GM21423 (cell line): ENCODE measurements around the gene AVPI1.
"Not testable (repeated sequence)": the region's sequence is repeated elsewhere in the genome, so short reads cannot be mapped to it uniquely, and the experiment has no call there.

Source experiments
- ATAC-seq: cut with Tn5 transposase; IDR thresholded peaks from one replicate; pipeline ENCODE4 v1.9.1; 2021; ENCODE audit warnings: mild to moderate bottlenecking, moderate library complexity; ENCODE audit not compliant: unreplicated experiment

The AVPI1 gene

DNA sequence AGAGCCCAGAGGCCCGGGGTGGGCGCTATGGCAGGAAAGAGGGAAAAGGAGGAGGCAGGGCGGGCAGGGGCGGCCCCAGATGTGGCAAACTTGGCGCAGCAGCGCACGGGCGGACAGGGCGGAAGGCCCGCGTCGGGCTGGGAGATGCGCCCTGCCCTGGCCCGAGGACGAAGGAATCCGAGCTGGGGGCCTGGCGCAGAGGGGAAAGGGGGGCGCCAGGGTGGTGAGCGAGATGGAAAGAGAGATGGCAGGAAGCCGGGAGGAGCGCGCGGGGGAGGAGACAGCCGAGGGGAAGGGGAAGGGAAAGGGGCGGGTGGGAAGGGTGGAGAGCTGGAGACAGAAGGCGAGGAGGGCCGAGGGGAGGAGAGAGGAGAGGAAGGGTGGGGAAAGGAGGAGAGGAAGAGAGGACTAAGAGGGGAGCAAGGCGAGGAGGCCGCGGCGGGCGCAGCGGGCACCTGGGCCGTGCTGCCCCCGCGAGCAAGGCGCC is 26.3 kb upstream of the AVPI1 start, which contains the start of gene MARVELD1:
Gene MARVELD1, plus strand, starts transcription at position 392 of the 487 bp plus-strand sequence. CDS start 147 bp downstream, outside the sequence.
- no peak for ATAC-seq

DNA sequence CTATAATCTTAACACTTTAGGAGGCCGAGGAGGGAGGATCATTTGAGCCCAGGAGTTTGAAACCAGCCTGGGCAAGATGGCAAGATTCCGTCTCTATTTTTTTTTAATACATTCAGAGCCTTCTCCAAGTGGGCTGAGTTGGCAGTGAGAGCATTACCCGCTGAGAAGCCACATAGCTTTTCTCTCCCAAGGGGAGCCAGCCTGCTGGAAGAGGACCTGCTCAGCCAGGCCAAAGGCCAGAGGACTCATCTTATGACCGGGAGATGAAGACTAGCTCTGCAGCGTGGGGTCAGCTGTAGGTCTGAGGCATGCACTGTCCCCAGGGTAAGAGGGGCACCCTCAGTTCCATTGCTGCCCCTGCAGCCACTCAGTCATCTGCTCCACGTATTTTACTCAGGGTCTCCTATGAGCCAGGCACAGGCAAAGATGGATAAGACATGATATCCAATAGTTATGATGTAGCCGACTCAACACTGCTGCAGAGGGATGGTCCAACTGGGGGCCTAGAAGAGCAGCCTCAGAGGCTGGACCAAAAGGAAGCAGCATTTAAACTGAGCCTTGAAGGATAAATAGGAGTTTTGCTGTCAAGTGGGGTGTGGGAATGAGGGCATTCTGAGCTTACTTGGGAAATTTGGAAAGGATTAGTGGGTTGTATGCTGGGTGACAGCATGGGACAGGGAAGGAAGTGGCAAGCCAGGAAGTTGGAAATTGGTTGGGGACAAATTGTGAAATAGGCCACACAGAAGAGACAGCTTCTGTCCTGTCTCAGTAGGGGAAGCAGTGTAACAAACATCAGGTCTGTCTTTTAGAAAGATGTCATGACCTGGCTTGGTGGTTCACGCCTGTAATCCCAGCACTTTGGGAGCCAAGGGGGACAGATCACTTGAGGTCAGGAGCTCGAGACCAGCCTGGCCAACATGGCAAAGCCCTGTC is 24.9 kb upstream of the AVPI1 start:
- no peak for ATAC-seq

DNA sequence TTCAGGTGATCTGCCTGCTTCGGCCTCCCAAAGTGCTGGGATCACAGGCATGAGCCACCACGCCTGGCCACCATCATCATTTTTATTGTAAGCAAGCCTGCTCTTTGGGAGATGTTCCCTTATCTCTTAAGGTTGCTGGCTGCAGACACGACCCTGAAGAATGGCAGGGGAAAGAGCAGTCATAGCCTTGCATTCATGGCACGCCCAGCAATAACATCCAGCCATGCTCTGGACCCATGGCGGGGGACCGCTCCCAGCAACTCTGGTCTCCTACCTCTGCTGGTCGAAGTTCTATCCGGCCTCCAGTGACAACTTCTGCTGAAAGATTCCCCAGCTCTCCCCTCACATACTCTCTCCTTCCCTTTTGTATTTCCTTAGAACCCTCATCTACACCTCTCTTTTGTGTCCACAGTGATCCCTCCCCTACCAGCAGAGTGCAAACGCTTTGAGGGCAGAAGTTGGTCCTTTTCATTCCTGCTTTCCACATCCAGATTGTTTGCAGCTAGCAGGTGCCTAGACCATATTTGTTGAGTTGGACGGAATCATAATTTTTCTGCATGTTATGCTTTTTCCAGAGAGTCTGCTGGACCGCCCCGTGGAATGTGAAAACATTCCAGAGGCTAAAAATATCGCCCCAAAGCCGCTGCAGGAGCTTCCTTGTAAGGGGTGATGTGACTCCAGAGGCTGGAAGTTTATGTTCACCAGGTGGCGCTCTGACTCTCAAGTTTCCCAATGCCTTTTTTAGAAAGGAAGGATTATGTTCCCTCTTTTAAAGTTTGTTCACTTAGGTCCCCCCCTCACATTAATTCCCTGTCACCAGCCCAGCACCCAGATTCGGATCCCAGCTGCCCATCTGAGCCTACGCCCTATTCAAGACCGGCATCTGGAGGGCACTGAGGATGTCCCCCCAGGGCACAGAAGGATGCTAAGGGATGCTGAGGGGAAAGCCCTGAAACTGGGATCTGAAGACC is 22.2 kb upstream of the AVPI1 start:
- no peak for ATAC-seq

DNA sequence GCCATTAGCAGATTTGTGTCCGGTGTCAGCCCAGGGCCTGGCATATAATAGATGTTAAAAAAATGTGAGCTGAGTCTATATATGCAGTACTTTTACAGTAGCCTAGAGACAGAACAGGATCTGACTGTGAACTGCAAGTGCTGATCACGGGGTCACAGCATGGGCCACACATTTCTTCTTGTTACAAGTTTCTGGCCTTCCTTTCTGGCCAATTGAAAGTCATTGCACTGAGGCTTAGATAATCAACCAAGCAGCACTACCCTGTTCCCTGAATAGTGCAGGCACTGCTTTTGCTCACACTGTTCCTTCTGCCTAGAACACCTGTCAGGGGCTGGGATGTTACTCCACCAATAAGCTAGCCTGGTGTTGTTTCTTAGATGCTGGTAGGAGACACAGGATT is 21.1 kb upstream of the AVPI1 start:
- ATAC-seq: no peak

DNA sequence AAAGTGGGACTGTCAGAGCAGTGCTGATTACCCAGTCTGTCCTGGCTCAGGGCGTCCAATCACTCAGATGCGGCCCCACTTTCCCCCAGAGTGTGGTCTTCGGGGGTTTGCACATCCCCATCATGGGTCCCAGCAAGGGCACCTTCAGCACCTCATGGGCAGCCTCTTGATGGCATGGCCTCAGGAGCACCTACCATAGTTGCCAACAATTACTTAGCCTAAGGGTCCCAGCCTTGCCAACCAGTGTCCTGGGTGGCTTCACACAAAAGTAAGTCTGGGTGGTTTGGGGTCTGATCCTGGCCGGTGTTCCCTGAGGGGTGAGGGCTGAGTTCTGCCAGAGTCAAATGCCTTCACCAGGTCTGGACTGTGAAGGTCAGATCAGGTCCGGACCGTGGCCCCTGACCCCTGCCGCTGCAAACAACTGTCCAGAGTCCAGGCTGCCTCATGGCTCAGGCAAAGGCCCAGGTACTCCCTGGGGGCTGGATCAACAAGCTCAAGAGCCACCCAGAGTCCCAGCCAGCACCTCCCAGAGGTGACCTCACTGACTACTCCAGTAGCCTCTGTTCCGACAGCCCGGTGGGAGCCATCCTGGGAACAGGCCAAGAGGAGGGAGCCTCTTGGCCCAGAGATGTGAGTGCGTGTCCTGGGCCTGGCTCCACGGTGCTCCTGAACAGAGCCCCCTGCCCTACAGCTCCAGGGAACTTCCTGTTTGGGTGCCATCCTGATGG is 20.3 kb upstream of the AVPI1 start:
- ATAC-seq: no peak

DNA sequence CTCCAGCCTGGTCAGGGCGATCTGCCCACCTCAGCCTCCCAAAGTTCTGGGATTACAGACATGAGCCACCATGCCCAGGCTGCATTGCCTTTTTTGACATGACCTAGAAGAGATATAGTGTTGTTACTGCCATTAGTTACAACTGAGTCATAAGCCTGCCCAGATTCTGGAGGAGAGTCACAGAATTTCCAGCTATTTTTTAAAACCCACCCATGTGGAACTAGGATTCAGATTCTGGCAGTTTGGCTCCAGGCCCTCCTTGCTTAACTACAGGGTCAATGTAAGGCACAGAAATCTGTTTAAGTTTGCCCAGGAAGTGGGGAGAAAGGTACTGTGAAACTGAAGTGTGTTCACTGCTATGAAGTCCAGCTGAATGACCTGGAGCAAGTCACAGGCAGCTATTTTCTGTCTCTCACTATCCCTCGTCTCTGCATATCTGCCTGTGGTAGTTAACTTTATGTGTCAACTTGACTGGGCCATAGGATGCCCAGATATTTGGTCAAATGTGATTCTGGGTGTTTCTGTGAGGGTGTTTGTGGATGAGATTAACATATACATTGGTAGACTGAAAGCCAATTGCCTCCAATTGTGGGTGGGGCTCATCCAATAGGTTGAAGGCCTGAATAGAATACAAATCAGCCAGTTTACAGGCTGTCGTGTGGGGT is 18.1 kb upstream of the AVPI1 start:
- no peak for ATAC-seq

DNA sequence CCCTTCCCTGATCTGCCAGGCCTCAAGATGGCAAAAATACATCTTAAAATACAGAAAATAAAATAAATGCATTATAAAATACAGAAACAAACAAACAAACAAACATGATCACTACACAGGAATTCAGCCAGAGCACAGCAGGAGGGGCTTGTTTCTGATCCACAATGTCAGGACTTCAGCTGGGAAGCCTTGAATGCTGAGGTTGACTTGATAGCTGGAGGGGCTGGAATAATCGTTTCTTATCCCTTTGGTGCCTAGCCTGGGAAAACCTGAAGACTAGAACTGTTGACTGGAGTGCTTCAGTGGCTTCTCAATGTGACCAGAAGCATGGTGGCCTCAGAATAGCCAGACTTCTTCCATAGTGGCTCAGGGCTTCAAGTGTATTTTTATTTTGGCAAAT is 17.3 kb upstream of the AVPI1 start:
- ATAC-seq: no peak

DNA sequence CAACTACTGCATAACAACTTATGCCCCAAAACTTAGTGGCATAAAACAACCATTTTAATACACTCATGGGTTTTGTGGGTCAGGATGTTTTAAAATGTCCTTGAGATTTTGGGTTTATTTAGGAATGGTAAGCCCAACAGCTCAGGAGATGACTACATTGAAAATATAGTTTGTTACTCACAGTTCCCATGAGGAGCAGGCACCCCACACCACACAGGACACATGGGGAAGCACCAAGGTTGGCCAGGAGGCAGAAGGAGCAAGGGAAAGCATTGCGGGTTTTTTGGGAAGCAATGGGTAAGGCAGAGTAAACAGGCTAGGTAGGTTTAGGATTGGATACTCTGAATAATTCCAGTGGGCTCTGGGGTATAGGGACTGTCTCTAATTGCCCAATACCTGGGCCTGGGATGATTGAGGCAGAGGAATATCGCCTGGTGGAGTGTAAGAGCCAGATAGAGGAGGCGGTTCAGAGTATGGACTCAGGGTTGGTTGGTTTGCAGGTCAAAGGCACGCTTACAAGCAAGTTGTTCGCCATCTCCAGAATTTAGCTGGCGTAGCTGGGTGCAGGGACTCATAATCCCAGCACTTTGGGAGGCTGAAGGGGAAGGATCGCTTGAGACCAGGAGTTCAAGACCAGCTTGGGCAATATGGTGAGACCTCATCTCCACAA is 16.5 kb upstream of the AVPI1 start:
- ATAC-seq: no peak

DNA sequence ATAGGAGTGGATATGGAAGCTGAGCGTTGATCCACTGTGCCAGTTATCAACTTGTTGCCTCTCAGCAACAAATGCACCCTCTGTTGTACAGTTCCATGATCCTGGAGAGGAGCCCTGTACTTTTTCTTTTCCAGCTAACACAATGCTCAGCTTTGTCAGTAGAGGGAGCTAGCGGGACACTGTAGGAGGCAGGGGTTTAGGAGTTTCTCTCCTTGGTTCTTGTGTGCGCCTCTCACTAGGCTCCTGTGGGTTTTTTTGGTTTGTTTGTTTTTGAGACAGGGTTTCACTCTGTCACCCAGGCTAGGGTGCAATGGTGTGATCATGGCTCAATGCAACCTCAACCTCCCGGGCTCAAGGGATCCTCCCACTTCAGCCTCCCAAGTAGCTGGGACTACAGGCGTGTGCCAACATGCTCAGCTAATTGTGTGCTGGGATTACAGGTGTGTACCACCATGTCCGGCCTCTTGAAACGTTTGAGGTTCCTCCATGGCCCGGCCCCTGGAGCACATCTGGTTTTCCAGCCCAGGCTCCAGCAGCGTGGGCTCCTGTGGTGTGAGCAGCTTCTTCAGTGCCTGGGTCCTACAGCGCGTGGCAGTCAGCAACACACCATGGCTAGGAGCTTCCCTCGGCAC is 14.5 kb upstream of the AVPI1 start:
- no peak for ATAC-seq

DNA sequence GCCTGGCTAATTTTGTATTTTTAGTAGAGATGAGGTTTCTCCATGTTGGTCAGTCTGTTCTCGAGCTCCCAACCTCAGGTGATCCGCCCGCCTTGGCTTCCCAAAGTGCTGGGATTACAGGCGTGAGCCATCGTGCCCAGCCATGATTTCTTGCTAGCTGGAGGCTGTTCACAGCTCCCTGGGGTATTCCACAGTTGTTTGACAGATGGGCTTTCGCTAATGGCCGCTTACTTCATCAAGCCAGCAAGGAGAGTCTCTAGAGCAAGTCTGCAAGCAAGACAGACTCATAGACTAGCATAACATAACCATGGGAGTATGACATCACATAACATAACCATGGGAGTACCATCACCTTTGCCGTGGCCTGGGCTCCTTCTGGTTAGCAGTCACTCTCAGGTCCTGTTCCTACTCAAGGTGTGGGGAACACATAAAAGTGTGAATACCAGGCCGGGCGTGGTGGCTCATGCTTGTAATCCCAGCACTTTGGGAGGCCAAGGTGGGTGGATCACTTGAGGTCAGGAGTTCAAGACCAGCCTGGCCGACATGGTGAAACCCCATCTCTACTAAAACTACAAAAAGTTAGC is 11.1 kb upstream of the AVPI1 start:
- not testable (repeated sequence) for ATAC-seq

DNA sequence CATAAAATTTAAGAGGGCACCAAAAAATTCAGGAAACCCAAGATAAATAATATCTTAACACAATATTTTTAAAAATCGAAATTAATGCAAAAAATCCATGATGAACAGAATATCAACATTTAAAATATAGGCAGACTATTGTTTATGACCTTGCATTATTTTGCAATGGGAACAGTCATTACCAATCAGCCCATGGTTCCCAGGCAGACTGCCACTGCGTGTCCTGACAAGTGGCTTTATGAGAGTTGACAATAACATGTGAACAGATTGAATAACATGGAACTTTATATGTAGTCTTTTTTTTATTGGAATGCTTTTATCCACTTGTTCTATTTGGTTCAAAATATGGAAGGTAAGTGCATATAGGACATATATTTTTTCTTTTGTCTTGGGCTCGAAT is 3.1 kb upstream of the AVPI1 start:
- ATAC-seq: no peak

DNA sequence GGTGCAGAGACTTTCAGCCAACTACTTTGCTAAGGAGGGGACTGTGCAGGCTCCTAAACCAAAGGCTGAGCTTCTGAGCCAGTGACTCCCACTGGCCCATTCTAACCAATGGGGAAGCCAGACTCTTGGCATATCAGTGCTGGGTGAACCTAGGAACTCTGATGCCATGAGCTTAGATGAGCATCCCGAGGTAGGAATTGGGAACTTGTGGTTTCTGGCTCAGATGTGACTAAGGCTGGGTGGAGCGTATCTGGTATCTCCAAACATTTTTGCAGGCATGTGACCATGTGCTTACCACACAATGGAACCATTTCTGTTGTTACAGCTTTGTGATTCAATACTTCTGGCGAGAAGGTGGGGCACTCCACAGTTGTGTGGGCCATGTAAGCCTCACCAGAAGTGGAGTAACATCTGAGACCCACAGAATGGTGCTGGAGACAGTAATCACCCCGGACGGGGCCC is 2.5 kb upstream of the AVPI1 start:
- ATAC-seq: no peak

DNA sequence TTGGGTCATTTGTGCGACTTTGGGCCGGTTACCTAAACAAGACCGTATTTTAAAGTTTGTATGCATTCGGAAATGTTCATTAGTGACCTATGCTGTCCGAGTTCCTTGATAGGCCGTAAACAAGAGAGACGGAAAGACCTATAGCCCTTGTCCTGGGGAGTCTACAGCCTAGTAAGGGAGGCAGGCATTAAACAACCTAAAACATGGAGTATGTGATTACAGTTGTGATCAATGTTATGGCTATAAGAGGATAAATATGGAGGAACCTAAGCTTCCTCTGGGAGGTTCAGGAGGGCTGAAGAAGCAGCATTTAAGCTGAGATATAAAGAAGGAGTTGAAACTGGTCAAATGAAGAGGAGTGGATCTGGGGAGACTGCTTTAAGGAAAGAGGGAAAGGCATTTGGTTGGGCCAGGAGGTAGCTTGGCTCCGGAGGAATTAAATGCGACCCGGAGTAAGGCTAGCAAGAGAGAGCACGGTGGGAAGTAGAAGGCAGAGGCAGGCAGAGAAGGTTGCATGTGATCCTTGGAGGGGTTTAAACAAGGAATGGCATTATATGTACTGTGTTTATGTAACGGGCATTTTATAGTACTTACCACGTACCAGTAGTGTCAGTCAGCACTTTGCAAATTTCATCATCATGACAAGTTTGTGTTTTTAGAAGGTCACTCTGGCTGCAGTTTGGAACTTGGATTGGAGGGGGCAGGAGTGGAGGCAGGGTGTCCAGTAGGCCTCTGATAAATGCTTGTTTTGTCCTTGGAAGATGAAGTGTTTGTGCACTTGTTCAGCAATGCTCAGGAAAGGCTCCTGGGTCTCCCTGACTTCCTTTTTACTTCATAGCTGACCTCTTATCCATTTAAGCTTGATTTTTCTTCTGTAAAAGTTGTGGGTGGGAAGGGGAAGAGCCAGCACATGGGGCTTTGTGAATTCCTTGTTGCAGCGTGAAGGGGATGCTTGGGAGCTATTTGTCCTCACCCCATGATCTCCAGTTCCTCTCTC is 1.0 kb upstream of the AVPI1 start:
- no peak for ATAC-seq

DNA sequence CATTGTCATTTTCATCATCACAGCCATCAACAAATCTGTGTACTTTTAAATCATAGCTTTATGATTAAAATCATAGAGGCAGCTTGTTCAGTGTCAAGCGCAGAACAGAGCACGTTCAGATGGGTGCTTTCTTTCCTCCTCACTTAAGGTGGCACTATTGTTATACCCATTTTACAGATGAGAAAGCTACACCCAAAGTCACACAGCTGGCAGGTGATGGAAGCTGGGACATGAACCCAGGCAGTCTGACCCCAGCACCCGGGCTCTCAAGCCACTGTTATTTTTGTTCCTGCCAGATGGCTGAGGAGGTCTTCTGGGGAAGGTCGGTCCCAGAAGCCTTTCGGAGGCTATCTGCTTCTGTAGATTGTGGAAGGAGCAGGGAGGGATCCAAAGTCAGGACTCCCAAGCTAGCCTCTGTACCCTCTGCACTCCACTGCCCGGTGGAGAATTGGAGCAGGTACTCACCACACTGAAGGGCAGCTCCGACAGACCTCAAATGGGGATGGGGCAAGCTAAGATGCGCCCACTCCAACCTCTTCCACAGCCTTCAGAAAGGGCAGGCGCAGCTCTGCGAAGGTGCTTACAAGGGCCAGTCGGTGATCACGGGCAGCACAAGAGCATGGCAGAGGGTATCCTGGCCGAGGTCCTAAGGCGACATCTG is 610 bp downstream of the AVPI1 start:
- ATAC-seq: no peak

DNA sequence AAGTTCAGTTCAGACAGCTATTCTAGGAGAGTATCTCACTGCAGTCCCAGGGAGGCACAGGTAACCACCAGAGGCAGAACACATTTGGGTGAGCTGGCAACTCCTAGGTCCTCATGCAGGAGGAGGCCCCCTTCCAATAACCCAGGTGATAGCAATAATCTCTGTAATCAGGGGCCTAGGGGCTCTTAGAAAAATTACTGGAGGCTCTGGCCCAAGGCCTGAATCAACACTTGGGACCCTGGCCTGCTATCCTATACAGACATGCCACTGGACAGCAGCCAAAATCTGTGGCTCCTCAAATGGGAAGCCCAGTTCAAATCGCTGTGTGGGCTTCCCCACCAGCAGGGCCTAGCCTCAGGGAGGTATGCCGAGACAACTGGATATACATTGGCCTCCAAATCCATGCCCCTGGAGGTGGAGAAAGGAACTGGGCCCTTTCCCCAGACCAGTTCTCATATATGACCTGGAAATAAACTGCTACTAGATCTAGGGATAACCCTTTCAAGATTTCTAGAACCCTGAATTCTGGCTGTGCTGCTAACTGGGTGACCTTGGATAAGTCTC is 1.6 kb downstream of the AVPI1 start:
- no peak for ATAC-seq

DNA sequence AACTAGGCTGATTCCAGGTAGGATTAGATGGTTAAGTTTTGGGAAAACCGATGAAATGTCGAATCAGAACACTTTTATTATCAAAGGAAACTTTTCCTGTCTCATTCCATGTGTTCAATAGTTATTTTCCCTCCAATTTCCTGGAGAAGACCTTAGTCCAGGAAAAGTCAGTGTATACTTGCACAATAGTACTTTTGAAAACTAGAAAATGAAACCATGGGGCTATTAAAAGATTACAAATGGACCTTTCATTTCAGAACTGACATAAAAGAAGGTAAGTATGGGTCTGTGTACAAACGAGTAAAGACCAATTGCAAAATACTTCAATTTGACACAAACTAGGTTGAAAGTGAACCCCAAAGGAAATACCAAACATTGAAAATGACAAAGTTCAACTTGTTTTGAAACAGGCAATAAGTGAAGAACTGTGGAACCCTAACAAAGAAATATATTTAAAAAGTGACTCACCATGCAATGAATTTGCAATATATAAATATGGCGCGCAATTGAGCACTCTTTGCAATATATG is 2.1 kb downstream of the AVPI1 start:
- ATAC-seq: no peak
